K562 (cell line): ENCODE results near the gene ZBTB20. TPM values are rescaled to one million over a fixed set of nuclear protein-coding genes. Genes with fewer than 3 reads are reported as not detected.

Experiments used
- ATAC-seq: fragments of 200-7000 bp; cut with Tn5 transposase; 3 replicates; pipeline ENCODE4 v1.9.1; 2020; ENCODE audit warnings: moderate library complexity
- BruUV-seq: library from RNA; stranded (reverse); fragments of 400-500 nt; replicated peaks from 2 replicates; lab custom pipeline; 2021; lab: Mats Ljungman, UMichigan
- CTCF ChIA-PET: fragments of 300-600 bp; formaldehyde crosslinking; extraction: SDS; loops from one replicate; lab custom pipeline; 2021; ENCODE audit warnings: low intra/inter-chr PET ratio; lab: Yijun Ruan, JAX
- POLR2A ChIA-PET: fragments of 300-600, 350-650 bp; sonication (Branson Sonifier 250); formaldehyde crosslinking; extraction: SDS; loops from one replicate; lab custom pipeline; 2021; ENCODE audit warnings: antibody characterized with exemption, inconsistent platforms; lab: Yijun Ruan, JAX
- DNase-seq, 4 experiments: peaks; one replicate each; pipeline versions ENCODE4 v3.0.0 to v3.0.0-alpha.2; 2011 to 2018; ENCODE audit warnings: low spot score in 3 of 4, mixed read lengths in 3 of 4; ENCODE audit errors: extremely low read depth in 1 of 4
- FAIRE-seq: peaks from 2 replicates; lab custom pipeline; 2011; peaks lifted over from hg19 to GRCh38; lab: Jason Lieb, UNC
- H2AFZ ChIP-seq: 2 replicates; pipeline ENCODE4 v1.6.0; 2011; ENCODE audit warnings: low read depth, low read length, control low read depth, inconsistent platforms
- H3K27ac ChIP-seq: fragments of 200-600 bp; 3 replicates; pipeline ENCODE4 v1.8.0; 2011; ENCODE audit warnings: low read depth, mild to moderate bottlenecking, control low read depth, inconsistent platforms, low read length, moderate library complexity, mixed read lengths; ENCODE audit errors: extremely low read depth
- H3K27me3 ChIP-seq, 2 experiments: fragments of 300-600 bp in 1 of 2; 2 replicates in 1 of 2; 3 replicates in 1 of 2; pipeline versions ENCODE4 v1.6.0 to v1.8.0; 2011; ENCODE audit warnings: inconsistent platforms in 2 of 2, low read length in 2 of 2, mild to moderate bottlenecking in 1 of 2, mixed read lengths in 1 of 2, moderate library complexity in 1 of 2; ENCODE audit not compliant: control insufficient read depth in 2 of 2, insufficient read depth in 2 of 2
- H3K36me3 ChIP-seq: fragments of 300-600 bp; 3 replicates; pipeline ENCODE4 v1.8.0; 2011; ENCODE audit warnings: mild to moderate bottlenecking, low read length, inconsistent platforms; ENCODE audit not compliant: control insufficient read depth, insufficient read depth
- H3K4me1 ChIP-seq, 2 experiments: fragments of 200-600 bp in 1 of 2; replicated peaks in 1 of 2; 2 replicates in 1 of 2; 3 replicates in 1 of 2; pipeline versions ENCODE4 v1.5.1 to v1.8.0; 2011; ENCODE audit warnings: inconsistent platforms in 2 of 2, low read length in 2 of 2, mild to moderate bottlenecking in 1 of 2, mixed read lengths in 1 of 2, moderate library complexity in 1 of 2; ENCODE audit not compliant: control insufficient read depth in 2 of 2, insufficient read depth in 2 of 2
- H3K4me2 ChIP-seq: 2 replicates; pipeline ENCODE4 v1.6.1; 2011; ENCODE audit warnings: low read length, control low read depth, inconsistent platforms, mixed read lengths; ENCODE audit not compliant: insufficient read depth
- H3K4me3 ChIP-seq: fragments of 200-600 bp; sonication (generic), shearing (Covaris generic); 2 replicates; pipeline ENCODE4 v1.5.1; 2016; ENCODE audit warnings: control low read depth, inconsistent platforms
- H3K79me2 ChIP-seq: fragments of 200-600 bp; 3 replicates; pipeline ENCODE4 v1.8.0; 2011; ENCODE audit warnings: low read length, inconsistent platforms; ENCODE audit not compliant: control insufficient read depth, insufficient read depth
- H3K9ac ChIP-seq, 2 experiments: 2 replicates each; pipeline versions ENCODE4 v1.6.0 to v1.6.1; 2011; ENCODE audit warnings: low read depth in 2 of 2, low read length in 2 of 2, control low read depth in 1 of 2, inconsistent platforms in 1 of 2, mild to moderate bottlenecking in 1 of 2, mixed read lengths in 1 of 2; ENCODE audit not compliant: insufficient read depth in 1 of 2
- H3K9me1 ChIP-seq: one replicate; pipeline ENCODE4 v1.6.0; 2011; ENCODE audit warnings: inconsistent platforms, mild to moderate bottlenecking, low read length, moderate library complexity; ENCODE audit not compliant: control insufficient read depth, insufficient read depth
- H3K9me3 ChIP-seq: replicated peaks from 2 replicates; pipeline ENCODE4 v1.5.1; 2011; ENCODE audit warnings: low read depth, low read length, inconsistent platforms; ENCODE audit not compliant: control insufficient read depth, insufficient read depth
- H4K20me1 ChIP-seq: replicated peaks from 2 replicates; pipeline ENCODE4 v1.6.1; 2011; ENCODE audit warnings: low read length, inconsistent platforms, mixed read lengths; ENCODE audit not compliant: control insufficient read depth, insufficient read depth
- BCLAF1 ChIP-seq, 2 experiments: fragments of 450-650 bp in 1 of 2; IDR thresholded peaks; 2 replicates each; pipeline ENCODE4 v1.6.1; 2011 to 2017; ENCODE audit warnings: low read depth in 2 of 2, antibody characterized with exemption in 1 of 2, borderline replicate concordance in 1 of 2, low read length in 1 of 2, mild to moderate bottlenecking in 1 of 2, mixed read lengths in 1 of 2; ENCODE audit not compliant: control insufficient read depth in 1 of 2
- CHD1 ChIP-seq: fragments of 200-600 bp; sonication (generic); IDR thresholded peaks from one replicate; pipeline ENCODE4 v1.6.1; 2012; ENCODE audit warnings: mild to moderate bottlenecking, moderate library complexity, low read length, inconsistent platforms
- FIP1L1 ChIP-seq: fragments of 200-400 bp; formaldehyde crosslinking; IDR thresholded peaks from 2 replicates; pipeline ENCODE4 v1.6.1; 2018; ENCODE audit warnings: mild to moderate bottlenecking, low read depth, low read length; ENCODE audit not compliant: poor library complexity, severe bottlenecking
- FOXA3 ChIP-seq, 2 experiments: fragments of 450-650 bp in 1 of 2; sonication (generic) in 1 of 2; formaldehyde crosslinking; IDR thresholded peaks in 1 of 2; conservative IDR thresholded peaks in 1 of 2; 2 replicates each; pipeline versions ENCODE4 v1.4.0 to v1.8.0; 2020 to 2022; ENCODE audit warnings: mild to moderate bottlenecking in 2 of 2, missing genetic modification reagents in 1 of 2
- HNRNPUL1 ChIP-seq: fragments of 200-400 bp; formaldehyde crosslinking; IDR thresholded peaks from 2 replicates; pipeline ENCODE4 v1.6.1; 2017; ENCODE audit warnings: low read length
- MTF1 ChIP-seq: fragments of 250-450 bp; sonication (Bioruptor Pico); IDR thresholded peaks from 2 replicates; pipeline ENCODE4 v1.9.0; 2021; ENCODE audit warnings: moderate library complexity, mild to moderate bottlenecking, inconsistent platforms, borderline replicate concordance
- PPARD ChIP-seq: fragments of 250-450 bp; sonication (Bioruptor Pico); IDR thresholded peaks from 2 replicates; pipeline ENCODE4 v1.8.0; 2022; ENCODE audit warnings: inconsistent platforms, mild to moderate bottlenecking, moderate library complexity
- SNIP1 ChIP-seq: fragments of 450-650 bp; IDR thresholded peaks from 2 replicates; pipeline ENCODE4 v1.7.1; 2017; ENCODE audit warnings: low read depth, mild to moderate bottlenecking
- TBP ChIP-seq: optimal IDR thresholded peaks from 2 replicates; pipeline ENCODE3; 2011; ENCODE audit warnings: low read depth, low read length, improper control_type of control experiment
- TSHZ1 ChIP-seq: fragments of 250-450 bp; sonication (Bioruptor Pico); IDR thresholded peaks from 2 replicates; pipeline ENCODE4 v1.4.0; 2020; ENCODE audit warnings: mild to moderate bottlenecking, moderate library complexity
- WGBS: fragments of 100-300 bp; shearing (Covaris generic); methylation state at CpG from one replicate; pipeline ENCODE4 v1.1.6; 2016; ENCODE audit warnings: low coverage, mixed read lengths; ENCODE audit not compliant: insufficient coverage; ENCODE audit errors: missing lambda C conversion rate; 5-methylcytosine and 5-hydroxymethylcytosine counted together
- in situ Hi-C: fragments of 300-500 bp; cut with MboI; formaldehyde crosslinking; loops from 4 replicates; pipeline ENCODE4 v1.15.0; 2018; ENCODE audit warnings: inconsistent platforms, mixed read lengths
- intact Hi-C: fragments of 100-400 bp; cut with micrococcal nuclease; formaldehyde crosslinking; loops from 2 replicates; pipeline ENCODE4 v1.14.2; 2022
- polyA plus RNA-seq, 8 experiments: library from polyadenylated mRNA; depleted of rRNA in 4 of 8; stranded (reverse) in 5 of 8; unstranded in 3 of 8; fragments of >200 nt; fragmentation: Nextera tagmentation in 2 of 8; fragmentation: Illumina TruSeq in 1 of 8; extraction: Ambion mirVana in 2 of 8; extraction: Trizol in 1 of 8; gene quantifications; 2 replicates each; pipeline versions ENCODE4 v1.2.1 to v1.2.3, GENCODE V29; 2011 to 2014; ENCODE audit warnings: inconsistent platforms in 1 of 8, missing spikeins in 1 of 8
- total RNA-seq, 7 experiments: library from RNA; depleted of rRNA in 6 of 7; stranded (reverse); fragments of >200 nt in 6 of 7; fragmentation: Illumina TruSeq in 2 of 7; extraction: Trizol in 2 of 7; gene quantifications; 2 replicates each; pipeline versions ENCODE4 v1.2.1 to v1.2.3, GENCODE V29; 2011 to 2021; ENCODE audit warnings: low replicate concordance in 1 of 7

The ZBTB20 gene
- total and polyA plus RNA-seq, 9 of the 15 experiments (the other 6 are each of a cell fraction or from before 2014, with no cell fraction given): 0.17 to 1.7 (median 0.45) TPM

GRCh38 chr3:114850898-114851297 is 296.2 kb downstream of the ZBTB20 start:
- Histone ChIP-seq H3K9me3 (no peaks in the 10 kb centered on the region), H3K9ac (no peak overlapping the region), H3K4me1 (no peaks in the 10 kb centered on the region), H3K9me1 (no peaks in the 10 kb centered on the region), H3K27me3 (no peaks in the 10 kb centered on the region), H3K79me2 (no peaks in the 10 kb centered on the region), H3K27ac (no peak overlapping the region), H3K4me2 (no peak overlapping the region), H4K20me1 (no peaks in the 10 kb centered on the region), H3K36me3 (no peaks in the 10 kb centered on the region), H2AFZ (no peak overlapping the region), H3K4me3 (no peak overlapping the region)
- 0% methylated on average over 1 of the region's 1 CpG for WGBS
- FAIRE-seq (no peak), DNase-seq (no peak), ATAC-seq (no peak)
- in situ Hi-C loops: no loop called here
- intact Hi-C loops: no loop called here
- CTCF ChIA-PET: no interaction called here
- no TSS peak for BruUV-seq
- POLR2A ChIA-PET: interaction anchor here (0.7 kb wide), 2 partner anchors 212 to 261 kb away, joined by 3 to 4 read pairs; no protein-coding TSS in a partner anchor
- TF ChIP-seq CHD1 (no peak), BCLAF1 (IDR thresholded peaks at IDR 0.05; ENCODE audit: borderline replicate concordance in 1 of 2, control insufficient read depth in 1 of 2, low read depth in 2 of 2, low read length in 1 of 2) (no peak), MTF1 (CRISPR knock-in tag) (no peak), PPARD (CRISPR knock-in tag) (no peak), TBP (no peak), FIP1L1 (no peak), SNIP1 (no peak), TSHZ1 (CRISPR knock-in tag) (no peak), FOXA3 (CRISPR knock-in tag; conservative IDR thresholded peaks at IDR 0.05 in 1 of 2, IDR thresholded peaks at IDR 0.05 in 1 of 2) (no peak), HNRNPUL1 (no peak)
